ENCODE results near the gene BCOR.

- no peak for TF ChIP-seq REST (IDR thresholded peaks at IDR 0.05; ENCODE audit: insufficient read depth in 1 of 2, low read depth in 2 of 2, low read length in 1 of 2)
- no peak for TF ChIP-seq CTCF (IDR thresholded peaks at IDR 0.05)
- no peak for TF ChIP-seq POLR2AphosphoS5 (IDR thresholded peaks at IDR 0.05; ENCODE audit: low read depth, low read length)
- TF ChIP-seq SIN3A (IDR thresholded peaks at IDR 0.05; ENCODE audit: borderline replicate concordance, insufficient read depth, low read depth, low read length): no peak
- TF ChIP-seq TCF7L2 (IDR thresholded peaks at IDR 0.05; ENCODE audit: low read depth, low read length): no peak
Observed at GRCh38 chrX:40007131-40007755, 90.5 kb downstream of the BCOR start.
